GM20431 (cell line): ENCODE measurements around the gene RIMBP2.
"Not testable (repeated sequence)": the region's sequence is repeated elsewhere in the genome, so short reads cannot be mapped to it uniquely, and the experiment has no call there.

Source experiments
- in situ Hi-C: fragments of 300-500 bp; cut with MseI, MboI; formaldehyde crosslinking; loops from one replicate; pipeline ENCODE4 v1.15.0; 2020; ENCODE audit warnings: low sequenced_read_pairs; ENCODE audit not compliant: unreplicated experiment

RIMBP2 gene

GRCh38 chr12:130609966-130610365 is 106.1 kb downstream of the RIMBP2 start:
- in situ Hi-C loops, result no loop called here

DNA sequence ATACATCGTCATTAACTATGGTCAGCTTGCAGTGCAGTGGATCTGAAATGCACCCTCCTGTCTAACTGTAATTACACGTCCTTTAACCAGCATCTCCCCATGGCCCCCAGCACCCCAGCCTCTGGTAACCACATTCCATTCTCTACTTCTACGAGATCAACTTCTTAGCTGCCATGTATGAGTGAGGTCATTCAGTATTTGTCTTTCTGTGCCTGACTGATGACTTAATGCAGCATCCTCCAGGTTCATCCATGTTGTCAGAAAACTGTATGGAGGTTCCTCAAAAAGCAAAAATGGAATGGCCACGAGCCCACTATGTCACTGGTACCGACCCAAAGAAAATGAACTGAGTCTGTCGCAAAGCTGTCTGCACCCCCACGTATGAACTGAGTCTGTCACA is 107.3 kb downstream of the RIMBP2 start:
- in situ Hi-C loops, result no loop called here

DNA sequence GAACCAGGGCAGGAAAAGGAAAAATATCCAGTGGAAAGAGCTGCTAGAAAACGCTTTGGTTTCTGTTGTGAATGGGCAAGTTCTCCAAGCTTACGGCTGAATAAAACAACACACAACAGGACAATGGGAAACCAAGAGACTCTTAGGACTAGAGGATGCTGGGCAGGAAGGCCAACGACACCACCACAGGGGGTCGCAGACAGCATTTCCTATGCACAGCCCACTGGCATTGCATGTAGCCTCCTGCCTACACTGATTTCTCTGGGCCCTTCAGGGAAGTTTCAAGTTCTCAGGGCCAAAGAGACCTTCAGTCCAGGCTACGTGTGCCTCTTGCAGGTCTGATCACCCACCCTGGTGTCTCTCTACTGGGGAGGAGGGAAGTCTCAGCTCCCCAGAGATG is 108.0 kb downstream of the RIMBP2 start:
- in situ Hi-C loops, result no loop called here

GRCh38 chr12:130606231-130606630 is 109.9 kb downstream of the RIMBP2 start:
- in situ Hi-C loops, result no loop called here

DNA sequence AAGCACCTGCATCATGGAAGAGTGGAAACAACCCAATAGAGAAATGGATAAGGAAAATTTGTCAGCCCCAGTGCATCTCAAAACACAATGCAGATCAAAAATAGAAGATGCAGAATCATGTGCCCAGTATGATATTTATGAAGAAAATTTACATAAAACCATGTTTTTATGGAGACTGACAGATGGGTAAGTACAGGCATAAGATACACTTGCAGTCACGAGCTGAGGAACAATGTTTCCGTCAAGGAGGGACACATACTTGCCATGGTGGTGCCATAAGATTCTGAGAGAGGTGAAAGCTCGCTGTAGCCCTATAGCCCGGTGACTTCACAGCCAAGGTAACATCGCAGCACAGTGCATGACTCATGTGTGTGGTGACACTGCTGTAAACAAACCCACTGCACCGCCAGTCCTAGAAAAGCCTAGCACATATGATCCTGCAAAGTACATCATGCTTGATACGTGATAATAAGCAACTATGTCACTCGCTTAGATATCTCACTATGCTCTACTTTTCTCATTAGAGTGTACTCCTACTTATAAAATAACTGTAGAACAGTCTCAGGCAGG is 112.6 kb downstream of the RIMBP2 start:
- in situ Hi-C loops, result no loop called here

DNA sequence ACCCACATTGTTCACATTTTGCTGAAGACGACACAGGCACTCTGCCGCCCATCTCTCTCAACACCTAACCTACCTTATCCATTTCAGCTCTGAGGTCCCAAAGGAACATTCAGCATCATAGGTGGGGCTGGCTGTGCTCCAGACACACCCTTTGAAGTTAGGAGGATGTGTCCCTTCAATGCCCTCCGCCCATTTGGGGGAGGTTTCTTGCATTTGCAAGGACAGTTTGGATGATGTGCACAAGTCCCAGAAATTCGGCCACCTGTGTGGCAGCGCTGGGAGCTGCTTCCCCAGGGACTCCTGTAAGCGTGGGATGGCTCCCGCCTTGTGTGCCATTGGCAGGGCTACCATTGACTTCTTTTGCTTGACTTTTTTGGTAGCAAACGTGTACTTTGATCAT is 113.8 kb downstream of the RIMBP2 start:
- in situ Hi-C loops, result no loop called here

- in situ Hi-C loops, result no loop called here
Observed at GRCh38 chr12:130601327-130601726, 114.8 kb downstream of the RIMBP2 start.

DNA sequence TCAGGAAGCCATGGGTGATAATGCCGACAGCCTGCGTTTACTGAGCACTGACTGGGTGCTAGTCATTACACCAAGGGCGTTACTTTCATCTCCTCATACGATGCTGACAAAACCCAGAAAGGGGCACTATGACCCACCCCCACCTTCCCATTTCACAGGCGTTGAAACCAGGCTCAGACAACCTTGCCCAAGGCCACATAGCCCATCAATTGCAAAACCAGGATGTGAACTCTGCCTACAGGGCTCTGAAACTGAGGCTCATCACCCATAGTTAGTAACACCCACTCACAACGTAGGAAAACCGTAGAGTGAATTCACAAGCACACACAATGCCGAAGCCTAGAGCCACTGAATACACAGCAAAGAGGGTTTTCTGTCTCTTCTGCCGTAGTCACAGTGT is 119.9 kb downstream of the RIMBP2 start:
- in situ Hi-C loops, result no loop called here

DNA sequence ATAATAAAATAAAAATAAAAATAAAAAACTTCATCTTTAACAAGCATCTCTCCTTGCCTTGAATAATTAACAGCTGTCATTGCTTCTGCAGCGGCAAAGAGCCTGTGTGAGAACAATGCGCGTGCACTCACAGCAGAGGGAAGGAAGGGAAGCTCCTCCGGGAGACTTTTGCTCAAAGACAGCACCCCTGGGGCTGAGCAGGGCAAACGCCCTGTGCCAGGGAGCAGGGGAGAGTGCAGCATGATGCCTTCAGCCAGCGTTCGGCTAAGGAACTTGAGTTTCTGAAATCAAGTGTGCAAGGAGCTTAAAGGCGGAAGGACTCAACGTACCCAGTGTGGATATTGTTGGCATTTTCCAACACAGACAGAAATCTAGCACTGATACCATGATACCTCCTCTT is 120.5 kb downstream of the RIMBP2 start:
- in situ Hi-C loops, result no loop called here

DNA sequence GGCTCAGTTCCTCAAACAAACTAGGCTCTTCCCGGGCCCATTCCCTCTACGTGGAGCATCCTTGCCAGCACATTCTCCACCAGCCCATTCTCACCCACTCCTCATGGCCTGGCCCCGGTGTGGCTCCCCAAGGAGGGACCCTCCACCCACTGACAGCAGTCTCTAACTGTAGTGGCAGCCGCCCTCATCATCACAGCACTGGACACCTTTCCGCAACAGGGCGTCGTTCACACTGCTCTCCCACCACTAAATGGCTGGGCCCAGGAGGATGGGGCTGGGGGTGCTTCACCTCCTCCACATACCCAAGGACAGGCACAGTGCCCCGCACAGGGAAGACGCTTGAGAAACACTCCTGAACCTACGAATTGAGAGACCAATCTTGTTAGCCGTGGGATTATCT is 123.0 kb downstream of the RIMBP2 start:
- in situ Hi-C loops, result no loop called here

GRCh38 chr12:130592641-130593040 is 123.5 kb downstream of the RIMBP2 start:
- in situ Hi-C loops, result no loop called here

- in situ Hi-C loops, result no loop called here
Observed at GRCh38 chr12:130591736-130592135, 124.4 kb downstream of the RIMBP2 start.

DNA sequence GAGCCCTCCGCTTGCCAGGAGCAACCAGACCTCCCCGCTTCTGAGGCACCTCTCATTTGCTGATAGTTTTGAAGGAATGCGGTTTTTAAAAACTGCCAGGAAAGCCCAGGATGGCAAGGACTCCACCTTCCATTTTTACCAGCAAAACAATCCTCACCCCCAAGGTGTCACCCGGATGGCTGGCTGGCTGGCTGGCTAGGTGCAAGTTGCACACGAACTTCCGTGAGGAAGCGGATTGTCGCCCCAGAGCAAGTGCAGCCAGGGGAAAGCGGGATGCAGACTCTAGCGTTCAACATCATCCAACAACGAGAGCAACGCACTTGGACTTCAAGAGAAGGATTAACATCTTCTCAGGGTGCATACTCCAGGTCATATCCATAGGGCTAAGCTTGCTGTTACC is 125.4 kb downstream of the RIMBP2 start:
- in situ Hi-C loops, result no loop called here

GRCh38 chr12:130589540-130590317 is 126.4 kb downstream of the RIMBP2 start:
- in situ Hi-C loops, result no loop called here

GRCh38 chr12:130588696-130589539 is 127.2 kb downstream of the RIMBP2 start:
- in situ Hi-C loops, result no loop called here

GRCh38 chr12:130587966-130588365 is 128.1 kb downstream of the RIMBP2 start:
- in situ Hi-C loops, result no loop called here

DNA sequence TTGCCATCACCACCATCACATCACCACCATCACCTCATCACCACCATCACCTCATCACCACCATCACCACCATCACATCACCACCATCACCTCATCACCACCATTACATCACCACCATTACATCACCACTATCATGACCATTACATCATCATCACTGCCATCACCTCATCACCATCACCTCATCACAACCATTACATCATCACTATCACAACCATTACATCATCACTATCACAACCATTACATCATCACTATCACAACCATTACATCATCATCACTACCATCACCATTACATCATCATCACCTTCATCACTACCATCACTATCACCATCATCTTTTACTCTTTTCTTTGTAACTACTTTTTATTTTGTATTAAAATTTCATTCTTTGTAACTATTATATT is 131.6 kb downstream of the RIMBP2 start:
- in situ Hi-C loops, result not testable (repeated sequence)

- in situ Hi-C loops, result no loop called here
Observed at GRCh38 chr12:130583800-130584199, 132.3 kb downstream of the RIMBP2 start.

- in situ Hi-C loops, result no loop called here
Observed at GRCh38 chr12:130583317-130583716, 132.8 kb downstream of the RIMBP2 start.

GRCh38 chr12:130582286-130582685 is 133.8 kb downstream of the RIMBP2 start:
- in situ Hi-C loops, result no loop called here

GRCh38 chr12:130581782-130582181 is 134.3 kb downstream of the RIMBP2 start:
- in situ Hi-C loops, result no loop called here
